Panc1 (cell line): ENCODE measurements around the gene MRPL22. TPM values are rescaled to one million over a fixed set of nuclear protein-coding genes. Genes with fewer than 3 reads are reported as not detected.

Experiments
- ATAC-seq: fragments of 200-7000 bp; cut with Tn5 transposase; 2 replicates; pipeline ENCODE4 v1.9.1; 2020; ENCODE audit warnings: mild to moderate bottlenecking, moderate library complexity
- Bru-seq: library from RNA; stranded (reverse); fragments of 400-500 nt; gene quantifications from one replicate; lab custom pipeline; 2021; lab: Mats Ljungman, UMichigan
- BruChase-seq, 2 experiments: library from RNA; stranded (reverse); fragments of 400-500 nt; gene quantifications; one replicate each; lab custom pipeline; 2021; lab: Mats Ljungman, UMichigan
- BruUV-seq: library from RNA; stranded (reverse); fragments of 400-500 nt; replicated peaks from 2 replicates; lab custom pipeline; 2021; lab: Mats Ljungman, UMichigan
- CTCF ChIA-PET: fragments of 300-600 bp; sonication (Branson Sonifier 250); formaldehyde crosslinking; loops from one replicate; lab custom pipeline; 2022; ENCODE audit warnings: antibody characterized with exemption; lab: Charles Lee
- POLR2A ChIA-PET: fragments of 300-600 bp; sonication (Branson Sonifier 250); formaldehyde crosslinking; loops from one replicate; lab custom pipeline; 2022; ENCODE audit warnings: antibody characterized with exemption; lab: Charles Lee
- DNase-seq: peaks from one replicate; pipeline ENCODE4 v3.0.0-alpha.2; 2010; ENCODE audit warnings: low read depth, low spot score
- H3K27ac ChIP-seq: 2 replicates; pipeline ENCODE4 v1.5.1; 2011; ENCODE audit warnings: mild to moderate bottlenecking, low read length, inconsistent platforms
- H3K27me3 ChIP-seq: fragments of 200-500 bp; sonication (Bioruptor generic); 2 replicates; pipeline ENCODE4 v1.6.0; 2014; ENCODE audit warnings: low read length, inconsistent platforms; ENCODE audit not compliant: control insufficient read depth, insufficient read depth
- H3K36me3 ChIP-seq: fragments of 200-500 bp; sonication (Bioruptor generic); 2 replicates; pipeline ENCODE4 v1.5.1; 2014; ENCODE audit warnings: inconsistent platforms, mild to moderate bottlenecking, low read length, moderate library complexity; ENCODE audit not compliant: control insufficient read depth, insufficient read depth
- H3K4me1 ChIP-seq: 2 replicates; pipeline ENCODE4 v1.5.1; 2011; ENCODE audit warnings: inconsistent platforms, mild to moderate bottlenecking, low read length, moderate library complexity; ENCODE audit not compliant: control insufficient read depth, insufficient read depth
- H3K4me3 ChIP-seq, 2 experiments: 2 replicates each; pipeline ENCODE4 v1.5.1; 2011 to 2012; ENCODE audit warnings: low read depth in 2 of 2, low read length in 2 of 2, mild to moderate bottlenecking in 2 of 2, inconsistent platforms in 1 of 2, moderate library complexity in 1 of 2
- H3K9me3 ChIP-seq: fragments of 200-500 bp; sonication (Bioruptor generic); 2 replicates; pipeline ENCODE4 v1.5.1; 2014; ENCODE audit warnings: low read depth, mild to moderate bottlenecking, inconsistent platforms, low read length, moderate library complexity; ENCODE audit not compliant: control insufficient read depth, insufficient read depth
- POLR2AphosphoS5 ChIP-seq: IDR thresholded peaks from 2 replicates; pipeline ENCODE4 v1.6.1; 2012; ENCODE audit warnings: mild to moderate bottlenecking, low read depth, low read length, moderate library complexity
- REST ChIP-seq, 2 experiments: IDR thresholded peaks; 2 replicates each; pipeline ENCODE4 v1.6.1; 2011 to 2012; ENCODE audit warnings: low read depth in 2 of 2, control low read depth in 1 of 2, low read length in 1 of 2, mild to moderate bottlenecking in 1 of 2, moderate library complexity in 1 of 2; ENCODE audit not compliant: insufficient read depth in 1 of 2
- SIN3A ChIP-seq: IDR thresholded peaks from 2 replicates; pipeline ENCODE4 v1.6.1; 2012; ENCODE audit warnings: low read depth, mild to moderate bottlenecking, low read length, moderate library complexity, borderline replicate concordance; ENCODE audit not compliant: insufficient read depth
- TCF7L2 ChIP-seq: IDR thresholded peaks from 2 replicates; pipeline ENCODE4 v1.6.1; 2011; ENCODE audit warnings: mild to moderate bottlenecking, low read depth, low read length, inconsistent platforms
- in situ Hi-C: cut with HindIII; loops from 2 replicates; pipeline ENCODE4 v1.10.0; 2016; ENCODE audit warnings: low sequenced_read_pairs, low pct_unique_long_range_greater_than_20kb
- intact Hi-C: fragments of 100-400 bp; cut with micrococcal nuclease; formaldehyde crosslinking; loops from one replicate; pipeline ENCODE4 v1.10.0; 2022; ENCODE audit not compliant: unreplicated experiment
- long read RNA-seq: library from polyadenylated mRNA; unstranded; transcript quantifications from one replicate; pipeline ENCODE4 v2.0.0, GENCODE V29; 2021; ENCODE audit not compliant: unreplicated experiment
- polyA plus RNA-seq: library from polyadenylated mRNA; unstranded; fragments of >200 nt; gene quantifications from one replicate; pipeline ENCODE4 v1.2.1, GENCODE V29; 2012; ENCODE audit warnings: missing spikeins; ENCODE audit not compliant: insufficient read length
- total RNA-seq: library from RNA; stranded (reverse); gene quantifications from one replicate; pipeline ENCODE4 v1.2.1, GENCODE V29; 2021; ENCODE audit not compliant: unreplicated experiment
- TF ChIP-seq, protein P1 (sequence below): fragments of 450-650 bp; IDR thresholded peaks from 2 replicates; pipeline ENCODE4 v1.5.1; 2017; ENCODE audit warnings: mild to moderate bottlenecking

MRPL22 gene
- 61.5 TPM for total RNA-seq
- 46.9 TPM for polyA plus RNA-seq
- Bru-seq, nascent RNA, result percentile 85 among the genes with signal in this experiment
- BruChase-seq, experiment 1, labeled RNA remaining after a 2-hour chase, result percentile 78 among the genes with signal in this experiment
- percentile 75 among the genes with signal in this experiment for BruChase-seq, experiment 2, labeled RNA remaining after a 6-hour chase
- long read RNA-seq, transcript MRPL22-201 (6 exons, 3,035 nt), result minor isoform, 8 of 96 reads
- long read RNA-seq, transcript MRPL22-207 (7 exons, 3,176 nt), result major isoform, 48 of 96 reads
- long read RNA-seq, partial matches to known transcripts, result 33 of 96 reads
- long read RNA-seq, other reads (novel, unspliced or antisense), result 3 of 96 reads

DNA sequence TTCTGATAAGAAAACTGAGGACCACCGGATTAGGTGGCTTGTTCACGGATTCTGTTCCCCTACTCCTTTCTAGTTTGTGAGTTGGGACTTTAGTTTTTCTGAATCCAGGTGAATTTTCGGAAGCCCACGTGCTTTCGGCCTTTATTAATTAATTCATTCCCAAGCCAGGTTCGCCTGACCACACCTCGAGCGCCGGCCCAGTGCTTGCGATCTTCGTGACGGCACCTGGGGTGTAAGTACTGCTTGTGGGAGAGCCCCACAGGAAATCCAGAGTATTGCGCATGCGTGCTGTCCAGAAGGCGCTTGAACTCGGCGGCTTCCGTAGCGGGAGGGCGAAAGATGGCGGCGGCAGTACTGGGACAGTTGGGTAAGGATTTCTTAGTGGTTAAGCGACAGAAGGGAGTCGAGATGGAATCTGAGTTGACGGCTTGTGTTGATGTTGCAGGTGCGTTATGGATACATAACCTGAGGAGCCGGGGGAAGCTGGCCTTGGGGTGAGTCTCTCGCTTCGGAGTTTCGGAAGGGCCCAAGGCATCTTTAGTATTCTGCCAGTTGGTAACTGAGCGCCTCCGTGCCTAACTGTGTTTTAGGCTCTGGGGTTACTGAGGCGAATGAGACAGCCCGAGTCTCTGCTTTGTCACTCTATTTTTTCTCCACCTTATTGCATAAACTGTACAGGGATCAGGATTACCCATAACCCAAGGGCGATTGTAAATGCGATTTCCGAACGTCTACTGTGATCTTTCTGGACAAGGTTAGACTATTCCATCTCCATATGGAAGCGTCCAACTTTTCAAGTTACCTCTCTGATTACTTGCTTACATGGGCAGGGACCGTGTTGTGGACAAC, at the start of gene MRPL22:
Gene MRPL22, plus strand, starts transcription at position 302 of the 849 bp plus-strand sequence. Its CDS starts 38 bp downstream, at position 340.
- BruUV-seq, result TSS peak; percentile 75
- POLR2A ChIA-PET, result no interaction called here
- in situ Hi-C loops (no loop called here), intact Hi-C loops (no loop called here)
- Histone ChIP-seq H3K27me3 (no peaks in the 10 kb centered on the region), H3K9me3 (no peaks in the 10 kb centered on the region), H3K4me3 (peak within 1 kb of the TSS; percentile 94 to 95), H3K36me3 (peaks cover 3% of the 10 kb centered on the region; the same call in 1 of the 2 replicates), H3K4me1 (peaks cover 22% of the 10 kb centered on the region), H3K27ac (peak within 1 kb of the TSS; percentile 95)
- peak; percentile 72 for ATAC-seq
- peak; percentile 84 for DNase-seq
- 0 out of 2 replicates have a peak, but pooled peaks have one; percentile 68 for TF ChIP-seq SIN3A
- peak; percentile 93 for TF ChIP-seq POLR2AphosphoS5
- TF ChIP-seq TCF7L2, result 0 out of 2 replicates have a peak, but pooled peaks have one; percentile 29
- TF ChIP-seq, protein P1, sequence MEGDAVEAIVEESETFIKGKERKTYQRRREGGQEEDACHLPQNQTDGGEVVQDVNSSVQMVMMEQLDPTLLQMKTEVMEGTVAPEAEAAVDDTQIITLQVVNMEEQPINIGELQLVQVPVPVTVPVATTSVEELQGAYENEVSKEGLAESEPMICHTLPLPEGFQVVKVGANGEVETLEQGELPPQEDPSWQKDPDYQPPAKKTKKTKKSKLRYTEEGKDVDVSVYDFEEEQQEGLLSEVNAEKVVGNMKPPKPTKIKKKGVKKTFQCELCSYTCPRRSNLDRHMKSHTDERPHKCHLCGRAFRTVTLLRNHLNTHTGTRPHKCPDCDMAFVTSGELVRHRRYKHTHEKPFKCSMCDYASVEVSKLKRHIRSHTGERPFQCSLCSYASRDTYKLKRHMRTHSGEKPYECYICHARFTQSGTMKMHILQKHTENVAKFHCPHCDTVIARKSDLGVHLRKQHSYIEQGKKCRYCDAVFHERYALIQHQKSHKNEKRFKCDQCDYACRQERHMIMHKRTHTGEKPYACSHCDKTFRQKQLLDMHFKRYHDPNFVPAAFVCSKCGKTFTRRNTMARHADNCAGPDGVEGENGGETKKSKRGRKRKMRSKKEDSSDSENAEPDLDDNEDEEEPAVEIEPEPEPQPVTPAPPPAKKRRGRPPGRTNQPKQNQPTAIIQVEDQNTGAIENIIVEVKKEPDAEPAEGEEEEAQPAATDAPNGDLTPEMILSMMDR, result no peak
- no peak for TF ChIP-seq REST (IDR thresholded peaks at IDR 0.05; ENCODE audit: insufficient read depth in 1 of 2, low read depth in 2 of 2, low read length in 1 of 2)
- CTCF ChIA-PET, result no interaction called here

GRCh38 chr5:154892369-154892771, 48.5 kb upstream of the MRPL22 start:
- H3K27me3 ChIP-seq, result no peaks in the 10 kb centered on the region
- ChIA-PET POLR2A (no interaction called here), CTCF (no interaction called here)
- no peak for TF ChIP-seq SIN3A
- TF ChIP-seq POLR2AphosphoS5, result no peak
- no peak for TF ChIP-seq TCF7L2
- TF ChIP-seq, protein P1, result no peak
- TF ChIP-seq REST (IDR thresholded peaks at IDR 0.05; ENCODE audit: insufficient read depth in 1 of 2, low read depth in 2 of 2, low read length in 1 of 2), result no peak
- peaks cover 26% of the 10 kb centered on the region for H3K36me3 ChIP-seq
- intact Hi-C loops (no loop called here), in situ Hi-C loops (no loop called here)
- no peak overlapping the region for H3K27ac ChIP-seq
- no peak for ATAC-seq
- H3K9me3 ChIP-seq, result peaks cover 5% of the 10 kb centered on the region; the same call in 1 of the 2 replicates
- no peak overlapping the region for H3K4me3 ChIP-seq
- no peak for DNase-seq
- BruUV-seq, result no TSS peak
- no peaks in the 10 kb centered on the region for H3K4me1 ChIP-seq
